ENCODE results near the gene SLC13A2. TPM values are rescaled to one million over a fixed set of nuclear protein-coding genes. Genes with fewer than 3 reads are reported as not detected.

Gene SLC13A2
- polyA plus RNA-seq, 3 donors = not detected

DNA sequence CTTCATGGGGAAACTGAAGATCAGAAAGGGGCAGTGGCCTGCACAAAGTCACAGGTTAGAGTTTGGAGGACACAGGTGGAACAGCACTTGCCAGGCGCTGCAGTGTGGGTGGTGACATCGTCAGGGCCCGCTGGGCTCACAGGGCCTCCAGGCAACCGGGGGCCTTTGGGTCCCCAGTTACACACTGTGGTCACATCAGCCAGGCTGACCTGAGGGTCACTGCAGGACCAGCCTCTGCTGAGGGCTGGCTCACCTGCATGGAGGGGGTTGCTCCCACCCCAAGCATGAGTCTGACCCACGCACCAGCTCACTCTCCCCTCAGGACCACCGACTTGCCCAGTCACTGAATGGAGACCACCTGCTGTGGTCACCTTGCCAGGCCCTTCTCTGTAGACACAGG lies 49.7 kb downstream of the SLC13A2 start:
- no peak for DNase-seq
- H4K20me1 ChIP-seq (ENCODE audit: insufficient read depth, low read length) = no peaks in the 10 kb centered on the region
- no peak overlapping the region for H3K4me3 ChIP-seq (replicated peaks in 1 of 3; ENCODE audit: low read depth in 2 of 3, low read length in 3 of 3)
- no peak overlapping the region for H3K4me2 ChIP-seq (replicated peaks; ENCODE audit: extremely low read depth, low read length, poor library complexity, severe bottlenecking)
- intact Hi-C loops (cut with micrococcal nuclease) = no loop called here
- no peak overlapping the region for H3K27ac ChIP-seq (ENCODE audit: low read depth in 1 of 2, low read length in 2 of 2)
- H2AFZ ChIP-seq (ENCODE audit: insufficient read depth, low read depth, low read length, poor library complexity, severe bottlenecking) = no peak overlapping the region
- H3K27me3 Mint-ChIP-seq (ENCODE audit: low read depth in 3 of 3) = peaks cover 0 to 11% (median 8%) of the 10 kb centered on the region in 3 donors
- no peak overlapping the region for H3K9ac ChIP-seq (ENCODE audit: insufficient read depth, low read length, poor library complexity, severe bottlenecking)
- no peak overlapping the region for H3K4me3 Mint-ChIP-seq
- WGBS (ENCODE audit: insufficient coverage) = 92% methylated on average over 6 of the region's 6 CpGs
- H3K4me1 ChIP-seq (ENCODE audit: control insufficient read depth in 1 of 2, insufficient read depth in 2 of 2, low read length in 2 of 2) = peaks cover 0 to 5% of the 10 kb centered on the region in 2 donors
- no peaks in the 10 kb centered on the region for H3K36me3 Mint-ChIP-seq
- no peak overlapping the region for H3K27ac Mint-ChIP-seq
- no peaks in the 10 kb centered on the region for H3K79me2 ChIP-seq (ENCODE audit: insufficient read depth, low read length)
- peaks cover 9% of the 10 kb centered on the region for H3K4me1 Mint-ChIP-seq
- H3K9me3 Mint-ChIP-seq = no peaks in the 10 kb centered on the region
- H3K27me3 ChIP-seq (ENCODE audit: control insufficient read depth in 2 of 2, insufficient read depth in 2 of 2, low read length in 2 of 2) = no peaks in the 10 kb centered on the region
- H3K9me3 ChIP-seq (replicated peaks in 1 of 2; ENCODE audit: control insufficient read depth in 1 of 2, insufficient read depth in 1 of 2, low read length in 2 of 2) = no peaks in the 10 kb centered on the region
- TF ChIP-seq, protein P1, sequence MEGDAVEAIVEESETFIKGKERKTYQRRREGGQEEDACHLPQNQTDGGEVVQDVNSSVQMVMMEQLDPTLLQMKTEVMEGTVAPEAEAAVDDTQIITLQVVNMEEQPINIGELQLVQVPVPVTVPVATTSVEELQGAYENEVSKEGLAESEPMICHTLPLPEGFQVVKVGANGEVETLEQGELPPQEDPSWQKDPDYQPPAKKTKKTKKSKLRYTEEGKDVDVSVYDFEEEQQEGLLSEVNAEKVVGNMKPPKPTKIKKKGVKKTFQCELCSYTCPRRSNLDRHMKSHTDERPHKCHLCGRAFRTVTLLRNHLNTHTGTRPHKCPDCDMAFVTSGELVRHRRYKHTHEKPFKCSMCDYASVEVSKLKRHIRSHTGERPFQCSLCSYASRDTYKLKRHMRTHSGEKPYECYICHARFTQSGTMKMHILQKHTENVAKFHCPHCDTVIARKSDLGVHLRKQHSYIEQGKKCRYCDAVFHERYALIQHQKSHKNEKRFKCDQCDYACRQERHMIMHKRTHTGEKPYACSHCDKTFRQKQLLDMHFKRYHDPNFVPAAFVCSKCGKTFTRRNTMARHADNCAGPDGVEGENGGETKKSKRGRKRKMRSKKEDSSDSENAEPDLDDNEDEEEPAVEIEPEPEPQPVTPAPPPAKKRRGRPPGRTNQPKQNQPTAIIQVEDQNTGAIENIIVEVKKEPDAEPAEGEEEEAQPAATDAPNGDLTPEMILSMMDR (IDR thresholded peaks at IDR 0.05) = no peak
- no peaks in the 10 kb centered on the region for H3K36me3 ChIP-seq (replicated peaks in 1 of 2; ENCODE audit: control insufficient read depth in 1 of 2, insufficient read depth in 2 of 2, low read length in 2 of 2)

GRCh38 chr17:28523876-28524275 lies 50.4 kb downstream of the SLC13A2 start:
- Mint-ChIP-seq H3K4me3 (no peak overlapping the region), H3K36me3 (no peaks in the 10 kb centered on the region), H3K4me1 (peaks cover 5% of the 10 kb centered on the region), H3K27me3 (ENCODE audit: low read depth in 3 of 3) (peaks cover 0 to 9% (median 6%) of the 10 kb centered on the region in 3 donors), H3K9me3 (no peaks in the 10 kb centered on the region), H3K27ac (peak overlapping the region in 1 of 7 donors; percentile 21)
- Histone ChIP-seq H3K36me3 (replicated peaks in 1 of 2; ENCODE audit: control insufficient read depth in 1 of 2, insufficient read depth in 2 of 2, low read length in 2 of 2) (no peaks in the 10 kb centered on the region), H2AFZ (ENCODE audit: insufficient read depth, low read depth, low read length, poor library complexity, severe bottlenecking) (no peak overlapping the region), H4K20me1 (ENCODE audit: insufficient read depth, low read length) (no peaks in the 10 kb centered on the region), H3K9ac (ENCODE audit: insufficient read depth, low read length, poor library complexity, severe bottlenecking) (no peak overlapping the region), H3K4me2 (replicated peaks; ENCODE audit: extremely low read depth, low read length, poor library complexity, severe bottlenecking) (no peak overlapping the region), H3K4me3 (replicated peaks in 1 of 3; ENCODE audit: low read depth in 2 of 3, low read length in 3 of 3) (no peak overlapping the region), H3K4me1 (ENCODE audit: control insufficient read depth in 1 of 2, insufficient read depth in 2 of 2, low read length in 2 of 2) (peaks cover 0 to 5% of the 10 kb centered on the region in 2 donors), H3K27ac (ENCODE audit: low read depth in 1 of 2, low read length in 2 of 2) (no peak overlapping the region), H3K79me2 (ENCODE audit: insufficient read depth, low read length) (no peaks in the 10 kb centered on the region), H3K9me3 (replicated peaks in 1 of 2; ENCODE audit: control insufficient read depth in 1 of 2, insufficient read depth in 1 of 2, low read length in 2 of 2) (no peaks in the 10 kb centered on the region), H3K27me3 (ENCODE audit: control insufficient read depth in 2 of 2, insufficient read depth in 2 of 2, low read length in 2 of 2) (no peaks in the 10 kb centered on the region)
- 97% methylated on average over 13 of the region's 15 CpGs for WGBS (ENCODE audit: insufficient coverage)
- intact Hi-C loops (cut with micrococcal nuclease) = no loop called here
- TF ChIP-seq, protein P1 (IDR thresholded peaks at IDR 0.05) = no peak
- DNase-seq = no peak
